ENCODE data around the gene SPPL3. TPM values are rescaled to one million over a fixed set of nuclear protein-coding genes. Genes with fewer than 3 reads are reported as not detected.

The SPPL3 gene
- total and polyA plus RNA-seq, 2 experiments from 2014 or later = 10.9 to 27.8 TPM

- H3F3A ChIP-seq (replicated peaks; ENCODE audit: low read depth) = no peaks in the 10 kb centered on the region
These were observed 170.6 kb downstream of the SPPL3 start for GRCh38 chr12:120733574-120733973.

More at GRCh38 chr12:120733574-120733973, 170.6 kb downstream of the SPPL3 start:
- Mint-ChIP-seq H3K36me3 (ENCODE audit: low read depth) (peaks cover 24% of the 10 kb centered on the region), H3K27me3 (ENCODE audit: insufficient read depth, low read depth, poor library complexity) (peaks cover 3% of the 10 kb centered on the region), H3K27ac (no peak overlapping the region), H3K4me3 (no peak overlapping the region), H3K9me3 (peaks cover 14% of the 10 kb centered on the region; the same call in 2 of the 3 replicates), H3K4me1 (no peaks in the 10 kb centered on the region)
- Histone ChIP-seq H3K27ac (ENCODE audit: low read depth) (no peak overlapping the region), H3K79me2 (replicated peaks; ENCODE audit: insufficient read depth) (no peaks in the 10 kb centered on the region), H3K4me3 (no peak overlapping the region), H3K4me2 (no peak overlapping the region), H3K9me2 (ENCODE audit: insufficient read depth) (no peaks in the 10 kb centered on the region), H3K27me3 (ENCODE audit: insufficient read depth) (no peaks in the 10 kb centered on the region), H4K20me1 (replicated peaks; ENCODE audit: insufficient read depth) (no peaks in the 10 kb centered on the region), H3K4me1 (ENCODE audit: insufficient read depth) (no peaks in the 10 kb centered on the region), H3K36me3 (ENCODE audit: insufficient read depth) (no peaks in the 10 kb centered on the region), H2AFZ (no peak overlapping the region)
- ATAC-seq (no peak), DNase-seq (ENCODE audit: low spot score) (no peak)
- TF ChIP-seq EZH2 (IDR thresholded peaks at IDR 0.05; ENCODE audit: low read depth, unreplicated experiment) = no peak
- no peak for TF ChIP-seq ZNF331 (CRISPR knock-in tag; IDR thresholded peaks at IDR 0.05; ENCODE audit: low read depth)
- TF ChIP-seq EZH2phosphoT487 (IDR thresholded peaks at IDR 0.05; ENCODE audit: unreplicated experiment) = no peak
- TF ChIP-seq, protein P1, sequence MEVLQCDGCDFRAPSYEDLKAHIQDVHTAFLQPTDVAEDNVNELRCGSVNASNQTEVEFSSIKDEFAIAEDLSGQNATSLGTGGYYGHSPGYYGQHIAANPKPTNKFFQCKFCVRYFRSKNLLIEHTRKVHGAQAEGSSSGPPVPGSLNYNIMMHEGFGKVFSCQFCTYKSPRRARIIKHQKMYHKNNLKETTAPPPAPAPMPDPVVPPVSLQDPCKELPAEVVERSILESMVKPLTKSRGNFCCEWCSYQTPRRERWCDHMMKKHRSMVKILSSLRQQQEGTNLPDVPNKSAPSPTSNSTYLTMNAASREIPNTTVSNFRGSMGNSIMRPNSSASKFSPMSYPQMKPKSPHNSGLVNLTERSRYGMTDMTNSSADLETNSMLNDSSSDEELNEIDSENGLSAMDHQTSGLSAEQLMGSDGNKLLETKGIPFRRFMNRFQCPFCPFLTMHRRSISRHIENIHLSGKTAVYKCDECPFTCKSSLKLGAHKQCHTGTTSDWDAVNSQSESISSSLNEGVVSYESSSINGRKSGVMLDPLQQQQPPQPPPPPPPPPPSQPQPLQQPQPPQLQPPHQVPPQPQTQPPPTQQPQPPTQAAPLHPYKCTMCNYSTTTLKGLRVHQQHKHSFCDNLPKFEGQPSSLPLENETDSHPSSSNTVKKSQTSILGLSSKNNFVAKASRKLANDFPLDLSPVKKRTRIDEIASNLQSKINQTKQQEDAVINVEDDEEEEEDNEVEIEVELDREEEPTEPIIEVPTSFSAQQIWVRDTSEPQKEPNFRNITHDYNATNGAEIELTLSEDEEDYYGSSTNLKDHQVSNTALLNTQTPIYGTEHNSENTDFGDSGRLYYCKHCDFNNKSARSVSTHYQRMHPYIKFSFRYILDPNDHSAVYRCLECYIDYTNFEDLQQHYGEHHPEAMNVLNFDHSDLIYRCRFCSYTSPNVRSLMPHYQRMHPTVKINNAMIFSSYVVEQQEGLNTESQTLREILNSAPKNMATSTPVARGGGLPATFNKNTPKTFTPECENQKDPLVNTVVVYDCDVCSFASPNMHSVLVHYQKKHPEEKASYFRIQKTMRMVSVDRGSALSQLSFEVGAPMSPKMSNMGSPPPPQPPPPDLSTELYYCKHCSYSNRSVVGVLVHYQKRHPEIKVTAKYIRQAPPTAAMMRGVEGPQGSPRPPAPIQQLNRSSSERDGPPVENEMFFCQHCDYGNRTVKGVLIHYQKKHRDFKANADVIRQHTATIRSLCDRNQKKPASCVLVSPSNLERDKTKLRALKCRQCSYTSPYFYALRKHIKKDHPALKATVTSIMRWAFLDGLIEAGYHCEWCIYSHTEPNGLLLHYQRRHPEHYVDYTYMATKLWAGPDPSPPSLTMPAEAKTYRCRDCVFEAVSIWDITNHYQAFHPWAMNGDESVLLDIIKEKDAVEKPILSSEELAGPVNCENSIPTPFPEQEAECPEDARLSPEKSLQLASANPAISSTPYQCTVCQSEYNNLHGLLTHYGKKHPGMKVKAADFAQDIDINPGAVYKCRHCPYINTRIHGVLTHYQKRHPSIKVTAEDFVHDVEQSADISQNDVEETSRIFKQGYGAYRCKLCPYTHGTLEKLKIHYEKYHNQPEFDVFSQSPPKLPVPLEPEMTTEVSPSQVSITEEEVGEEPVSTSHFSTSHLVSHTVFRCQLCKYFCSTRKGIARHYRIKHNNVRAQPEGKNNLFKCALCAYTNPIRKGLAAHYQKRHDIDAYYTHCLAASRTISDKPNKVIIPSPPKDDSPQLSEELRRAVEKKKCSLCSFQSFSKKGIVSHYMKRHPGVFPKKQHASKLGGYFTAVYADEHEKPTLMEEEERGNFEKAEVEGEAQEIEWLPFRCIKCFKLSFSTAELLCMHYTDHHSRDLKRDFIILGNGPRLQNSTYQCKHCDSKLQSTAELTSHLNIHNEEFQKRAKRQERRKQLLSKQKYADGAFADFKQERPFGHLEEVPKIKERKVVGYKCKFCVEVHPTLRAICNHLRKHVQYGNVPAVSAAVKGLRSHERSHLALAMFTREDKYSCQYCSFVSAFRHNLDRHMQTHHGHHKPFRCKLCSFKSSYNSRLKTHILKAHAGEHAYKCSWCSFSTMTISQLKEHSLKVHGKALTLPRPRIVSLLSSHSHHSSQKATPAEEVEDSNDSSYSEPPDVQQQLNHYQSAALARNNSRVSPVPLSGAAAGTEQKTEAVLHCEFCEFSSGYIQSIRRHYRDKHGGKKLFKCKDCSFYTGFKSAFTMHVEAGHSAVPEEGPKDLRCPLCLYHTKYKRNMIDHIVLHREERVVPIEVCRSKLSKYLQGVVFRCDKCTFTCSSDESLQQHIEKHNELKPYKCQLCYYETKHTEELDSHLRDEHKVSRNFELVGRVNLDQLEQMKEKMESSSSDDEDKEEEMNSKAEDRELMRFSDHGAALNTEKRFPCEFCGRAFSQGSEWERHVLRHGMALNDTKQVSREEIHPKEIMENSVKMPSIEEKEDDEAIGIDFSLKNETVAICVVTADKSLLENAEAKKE (CRISPR knock-in tag; IDR thresholded peaks at IDR 0.05) = no peak
- no peak for TF ChIP-seq CTCF (conservative IDR thresholded peaks at IDR 0.05; ENCODE audit: low read depth in 2 of 2)
- no peak for TF ChIP-seq POLR2AphosphoS5 (IDR thresholded peaks at IDR 0.05; ENCODE audit: low read depth)
- no peak for TF ChIP-seq ZNF114 (CRISPR knock-in tag; IDR thresholded peaks at IDR 0.05)
- no peak for TF ChIP-seq ETS1 (IDR thresholded peaks at IDR 0.05)
- no peak for TF ChIP-seq STAT1 (IDR thresholded peaks at IDR 0.05; ENCODE audit: unreplicated experiment)

Measured in GM23338 (cell line).